BJ (cell line): ENCODE measurements around the gene ADA. TPM values are rescaled to one million over a fixed set of nuclear protein-coding genes. Genes with fewer than 3 reads are reported as not detected.
A peak's percentile ranks its signal among the peaks of the same experiment; 100 is the strongest.

ENCODE experiments used
- CTCF ChIA-PET: fragments of 350-600 bp; formaldehyde crosslinking; extraction: SDS; loops from one replicate; lab custom pipeline; 2021; ENCODE audit warnings: antibody characterized with exemption, inconsistent platforms; lab: Yijun Ruan, JAX
- POLR2A ChIA-PET: fragments of 300-600 bp; sonication (Branson Sonifier 250); formaldehyde crosslinking; extraction: SDS; loops from one replicate; lab custom pipeline; 2021; ENCODE audit warnings: antibody characterized with exemption; lab: Charles Lee
- DNase-seq: peaks from one replicate; pipeline ENCODE4 v3.0.0-alpha.2; 2011; ENCODE audit warnings: low read depth
- H3K27me3 ChIP-seq: 2 replicates; pipeline ENCODE4 v1.6.0; 2011; ENCODE audit warnings: low read length; ENCODE audit not compliant: control insufficient read depth, insufficient read depth
- H3K36me3 ChIP-seq: 2 replicates; pipeline ENCODE4 v1.5.1; 2011; ENCODE audit warnings: low read length; ENCODE audit not compliant: control insufficient read depth, insufficient read depth
- H3K4me3 ChIP-seq: 2 replicates; pipeline ENCODE4 v1.5.1; 2011; ENCODE audit warnings: low read depth, mild to moderate bottlenecking, control low read depth, low read length
- CTCF ChIP-seq: IDR thresholded peaks from 2 replicates; pipeline ENCODE4 v1.5.1; 2011; ENCODE audit warnings: low read depth, mild to moderate bottlenecking, control low read depth, inconsistent platforms, low read length, moderate library complexity; ENCODE audit not compliant: insufficient read depth
- polyA plus RNA-seq: library from polyadenylated mRNA; depleted of rRNA; stranded (reverse); fragments of >200 nt; gene quantifications from 2 replicates; pipeline ENCODE4 v1.2.3, GENCODE V29; 2011

The ADA gene
- polyA plus RNA-seq, 1 experiment, result 24.7 TPM

GRCh38 chr20:44686934-44687333 is 35.4 kb upstream of the ADA start:
- no peaks in the 10 kb centered on the region for H3K27me3 ChIP-seq
- CTCF ChIA-PET, result interaction anchor here (2.8 to 9.2 kb wide), 2 partner anchors 34 to 45 kb away, joined by 19 to 269 read pairs; no protein-coding TSS in a partner anchor
- DNase-seq, result no peak
- H3K36me3 ChIP-seq, result no peaks in the 10 kb centered on the region
- no peak for TF ChIP-seq CTCF
- H3K4me3 ChIP-seq, result no peak overlapping the region
- POLR2A ChIA-PET, result no interaction called here

DNA sequence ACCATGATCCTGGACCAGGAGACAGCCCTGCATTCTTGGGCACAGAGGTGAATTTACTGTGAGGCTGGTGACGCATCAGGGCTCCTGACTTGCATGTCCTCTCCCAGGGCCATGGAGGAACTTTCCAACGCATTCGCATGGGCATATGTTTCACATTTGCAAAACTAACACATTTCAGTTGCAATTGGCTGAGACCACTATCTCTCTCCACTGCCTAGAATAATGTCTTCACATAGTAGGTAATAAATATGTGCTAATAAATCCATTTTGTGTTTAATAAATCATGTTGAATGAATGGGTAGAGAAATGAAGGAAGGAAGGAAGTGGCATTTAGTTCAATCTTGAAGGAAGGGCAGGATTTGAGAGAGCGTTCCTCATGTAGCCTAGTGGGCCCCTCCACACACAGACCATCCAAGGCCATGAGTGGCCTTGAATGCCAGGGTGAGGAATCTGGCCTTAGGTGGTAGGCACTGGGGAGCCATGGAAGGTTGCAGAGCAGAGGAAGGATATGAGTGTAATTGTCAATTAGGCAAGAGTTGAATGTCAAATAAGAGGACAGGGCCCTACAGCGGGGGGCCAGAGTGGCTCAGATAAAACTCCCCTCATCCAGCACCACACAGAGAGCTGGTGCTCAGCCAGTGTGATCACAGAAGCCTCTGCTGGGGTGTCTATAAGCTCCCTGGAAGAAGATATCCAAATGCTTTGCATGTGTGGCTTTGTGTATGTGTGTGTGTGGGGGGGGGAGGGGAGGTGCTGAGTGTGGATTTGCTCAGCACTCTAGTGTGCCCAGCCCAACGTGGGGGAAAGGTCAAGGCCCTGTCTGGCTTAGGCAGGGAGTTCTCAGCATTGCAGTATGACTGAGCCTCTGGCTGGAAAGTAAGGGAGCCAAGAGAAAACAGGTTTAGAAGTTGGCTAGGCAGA is 32.8 kb upstream of the ADA start:
- H3K27me3 ChIP-seq, result no peaks in the 10 kb centered on the region
- POLR2A ChIA-PET, result no interaction called here
- CTCF ChIA-PET, result interaction anchor here (0.6 to 9.2 kb wide), 54 partner anchors 9 to 470 kb away, joined by 3 to 269 read pairs (median 4); partner anchors contain the start of genes ADA, CCN5 and FITM2
- no peak for TF ChIP-seq CTCF
- no peaks in the 10 kb centered on the region for H3K36me3 ChIP-seq
- H3K4me3 ChIP-seq, result no peak overlapping the region
- DNase-seq, result no peak

DNA sequence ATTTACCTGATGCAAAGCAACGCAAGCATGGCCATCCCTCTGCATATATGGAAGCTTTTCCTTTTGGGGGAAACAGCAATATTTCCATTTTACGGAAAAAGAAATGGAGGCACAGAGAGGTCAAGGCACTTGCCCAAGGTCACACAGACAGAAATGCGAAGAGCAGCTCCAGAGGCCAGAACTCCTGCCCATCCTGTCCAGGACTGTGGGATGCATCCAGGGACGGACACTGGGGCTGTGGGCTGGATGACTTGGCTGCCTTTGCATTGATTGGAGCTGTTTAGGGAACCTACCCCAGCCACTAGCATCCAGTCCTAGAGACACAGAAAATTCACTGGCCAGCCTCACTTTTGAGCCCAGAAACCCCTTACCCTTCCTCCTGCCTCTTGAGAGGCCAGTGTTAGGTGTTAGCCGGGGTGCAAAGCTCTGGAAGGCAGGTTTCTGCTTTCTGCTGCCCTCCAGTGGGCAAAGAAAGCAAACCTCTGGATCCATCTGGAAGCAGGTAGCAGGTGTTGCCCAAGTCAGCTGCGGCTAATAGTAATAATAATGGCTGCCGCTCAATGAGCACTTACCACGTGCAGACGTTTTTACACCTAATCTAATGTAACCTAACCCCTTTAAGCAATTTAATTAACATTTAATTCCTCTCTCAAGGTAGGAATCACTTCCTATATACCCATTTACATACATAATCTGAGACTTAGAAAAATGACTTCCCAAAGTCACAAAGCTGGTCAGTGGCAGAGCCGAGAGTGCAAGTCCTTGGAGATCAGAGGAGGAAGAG is 32.0 kb upstream of the ADA start:
- DNase-seq, result no peak
- Histone ChIP-seq H3K4me3 (no peak overlapping the region), H3K27me3 (no peaks in the 10 kb centered on the region), H3K36me3 (no peaks in the 10 kb centered on the region)
- TF ChIP-seq CTCF, result peak; percentile 79
- CTCF ChIA-PET, result interaction anchor here (0.6 to 9.2 kb wide), 48 partner anchors 10 to 469 kb away, joined by 3 to 269 read pairs (median 4); partner anchors contain the start of genes ADA, FITM2 and KCNK15
- POLR2A ChIA-PET, result no interaction called here

DNA sequence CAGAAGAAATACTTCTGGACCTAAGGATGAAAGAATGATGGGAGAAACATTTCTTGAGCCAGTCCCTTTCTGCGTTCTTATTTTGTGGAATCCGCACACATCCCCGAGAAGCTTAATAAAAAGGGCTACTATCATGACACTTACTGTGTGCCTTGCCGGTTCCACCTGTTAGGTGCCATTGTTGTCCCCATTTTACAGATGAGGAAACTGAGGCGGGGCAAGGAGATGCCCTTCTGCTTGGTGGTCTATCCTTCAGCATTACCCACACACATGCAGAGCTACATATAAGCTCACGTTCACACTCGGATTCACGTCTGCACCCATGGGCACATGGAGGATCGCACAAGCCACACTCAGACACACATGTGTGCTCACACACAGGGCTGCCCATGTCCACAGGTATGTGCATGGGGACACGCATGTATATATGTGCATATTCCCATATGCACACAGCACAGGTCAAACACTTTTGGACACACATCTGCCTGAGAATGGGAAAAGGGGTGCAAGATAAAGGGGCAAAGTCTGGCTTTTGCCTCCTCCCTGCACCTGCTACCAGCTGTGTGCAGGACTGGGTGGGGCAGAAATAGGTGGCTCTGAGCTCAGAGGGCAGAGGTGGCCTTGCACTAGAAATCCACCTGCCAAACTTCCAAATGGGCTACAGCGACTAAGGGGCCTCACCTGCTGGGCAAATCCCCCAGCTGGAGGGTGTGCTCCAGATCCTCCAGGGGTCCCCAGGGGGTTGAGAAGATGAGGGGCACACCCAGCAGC is 30.5 kb upstream of the ADA start:
- no peak for DNase-seq
- CTCF ChIA-PET, result interaction anchor here (1.3 to 9.2 kb wide), 4 partner anchors 8 to 50 kb away, joined by 5 to 269 read pairs (median 6); partner anchors contain the start of gene ADA
- no peak for TF ChIP-seq CTCF
- POLR2A ChIA-PET, result no interaction called here
- no peaks in the 10 kb centered on the region for H3K27me3 ChIP-seq
- H3K4me3 ChIP-seq, result no peak overlapping the region
- no peaks in the 10 kb centered on the region; the same call in 1 of the 2 replicates for H3K36me3 ChIP-seq
